Mucosa of rectum (tissue), 2 donors: ENCODE results near the gene FAM222A.
A peak's percentile ranks its signal among the peaks of the same experiment; 100 is the strongest.

Experiments used
- H3K27ac ChIP-seq, 2 donors: one replicate each; pipeline ENCODE4 v1.7.0; 2013; ENCODE audit warnings: inconsistent platforms in 2 of 2, low read depth in 2 of 2, low read length in 2 of 2
- H3K27me3 ChIP-seq, 2 donors: one replicate each; pipeline ENCODE4 v1.7.0; 2013; ENCODE audit warnings: low read length in 2 of 2; ENCODE audit not compliant: control insufficient read depth in 2 of 2, insufficient read depth in 2 of 2
- H3K36me3 ChIP-seq, 2 donors: one replicate each; pipeline ENCODE4 v1.7.0; 2013; ENCODE audit warnings: low read length in 2 of 2; ENCODE audit not compliant: control insufficient read depth in 2 of 2, insufficient read depth in 2 of 2
- H3K4me1 ChIP-seq, 2 donors: one replicate each; pipeline ENCODE4 v1.7.0; 2013; ENCODE audit warnings: low read length in 2 of 2, mild to moderate bottlenecking in 1 of 2; ENCODE audit not compliant: control insufficient read depth in 2 of 2, insufficient read depth in 2 of 2
- H3K4me3 ChIP-seq, 2 donors: one replicate each; pipeline ENCODE4 v1.7.0; 2013; ENCODE audit warnings: low read length in 2 of 2
- H3K9ac ChIP-seq, 2 donors: one replicate each; pipeline ENCODE4 v1.7.0; 2013; ENCODE audit warnings: low read length in 2 of 2, low read depth in 1 of 2, mild to moderate bottlenecking in 1 of 2
- H3K9me3 ChIP-seq, 2 donors: one replicate each; pipeline ENCODE4 v1.7.0; 2013; ENCODE audit warnings: low read length in 2 of 2; ENCODE audit not compliant: control insufficient read depth in 2 of 2
- donor health status: healthy.
- donor health status: Normal muscosa, but diverticular disease.

The FAM222A gene

DNA sequence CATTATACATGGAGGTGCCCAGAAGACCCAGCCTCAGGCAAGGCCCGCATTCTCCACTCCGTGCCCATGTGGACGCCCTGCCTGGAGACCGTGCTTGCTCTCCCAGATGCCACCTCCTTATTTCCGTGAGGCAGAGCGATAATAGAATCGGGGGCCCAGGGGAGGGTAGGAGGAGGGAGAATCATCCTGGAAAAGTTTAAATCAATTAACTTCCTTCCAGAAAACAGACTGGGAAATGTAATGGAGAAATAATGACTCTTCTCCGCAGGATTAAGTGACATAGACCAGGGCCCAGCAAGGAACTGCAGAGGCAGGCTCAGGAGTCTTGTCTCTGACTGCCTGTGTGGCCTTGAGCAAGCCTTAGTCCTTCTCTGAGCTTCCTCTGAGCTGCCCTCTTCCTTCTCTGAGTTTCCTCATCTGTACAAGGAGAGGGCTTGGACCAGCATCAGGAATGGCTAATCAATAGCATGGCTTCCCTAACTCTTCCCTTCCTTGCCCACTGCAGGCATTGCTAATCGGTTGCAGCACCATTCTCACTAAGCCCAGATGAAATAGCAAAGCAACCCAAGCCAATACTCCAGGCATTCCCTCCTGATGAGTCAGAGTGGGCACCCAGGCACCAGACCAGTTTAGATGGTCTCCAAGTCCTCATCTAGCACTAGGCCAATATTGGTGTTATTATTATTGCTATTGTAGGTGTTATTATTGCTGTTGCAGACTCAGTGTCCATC lies 11.3 kb upstream of the FAM222A start:
- Histone ChIP-seq H3K9ac (no peak overlapping the region), H3K27me3 (peaks cover 0 to 3% of the 10 kb centered on the region in 2 donors), H3K9me3 (no peaks in the 10 kb centered on the region), H3K36me3 (no peaks in the 10 kb centered on the region), H3K4me1 (peaks cover 7 to 9% of the 10 kb centered on the region in 2 donors), H3K4me3 (no peak overlapping the region), H3K27ac (no peak overlapping the region)

DNA sequence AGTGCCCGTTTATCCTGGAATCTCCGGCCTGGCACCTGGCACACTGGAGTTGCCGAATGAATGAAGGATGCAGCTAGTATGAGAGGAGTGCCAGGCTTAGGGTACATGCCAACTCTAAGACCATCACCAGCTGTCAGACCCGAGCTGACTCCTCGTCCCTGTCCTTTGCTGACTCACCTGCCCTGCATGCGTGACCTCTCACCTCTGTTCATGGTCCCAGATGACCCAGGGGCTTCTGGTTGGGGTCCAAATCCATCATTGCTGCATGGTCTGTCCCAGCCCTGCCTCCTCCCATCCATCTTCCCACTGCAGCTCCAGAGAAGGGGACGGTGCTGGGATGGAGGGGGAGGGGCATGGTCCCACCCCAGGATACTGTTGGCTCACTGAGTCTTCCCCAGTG lies 9.9 kb upstream of the FAM222A start:
- Histone ChIP-seq H3K4me3 (no peak overlapping the region), H3K9me3 (no peaks in the 10 kb centered on the region), H3K4me1 (peaks cover 10 to 11% of the 10 kb centered on the region in 2 donors), H3K36me3 (no peaks in the 10 kb centered on the region), H3K27ac (no peak overlapping the region), H3K27me3 (peaks cover 0 to 3% of the 10 kb centered on the region in 2 donors), H3K9ac (no peak overlapping the region)

- Histone ChIP-seq H3K27ac (no peak overlapping the region), H3K36me3 (no peaks in the 10 kb centered on the region), H3K9me3 (no peaks in the 10 kb centered on the region), H3K4me3 (no peak overlapping the region), H3K9ac (no peak overlapping the region), H3K27me3 (peaks cover 0 to 3% of the 10 kb centered on the region in 2 donors), H3K4me1 (peaks cover 10 to 11% of the 10 kb centered on the region in 2 donors)
Observed at GRCh38 chr12:109704371-109705098, 9.1 kb upstream of the FAM222A start.

GRCh38 chr12:109705291-109705690 lies 8.3 kb upstream of the FAM222A start:
- Histone ChIP-seq H3K4me1 (peaks cover 10 to 11% of the 10 kb centered on the region in 2 donors), H3K9ac (no peak overlapping the region), H3K27me3 (peaks cover 0 to 3% of the 10 kb centered on the region in 2 donors), H3K36me3 (no peaks in the 10 kb centered on the region), H3K9me3 (no peaks in the 10 kb centered on the region), H3K27ac (no peak overlapping the region), H3K4me3 (no peak overlapping the region)

- no peak overlapping the region for H3K9ac ChIP-seq
- H3K27me3 ChIP-seq: peaks cover 0 to 4% of the 10 kb centered on the region in 2 donors
- H3K4me3 ChIP-seq: no peak overlapping the region
- no peaks in the 10 kb centered on the region for H3K36me3 ChIP-seq
- peaks cover 10 to 11% of the 10 kb centered on the region in 2 donors for H3K4me1 ChIP-seq
- H3K9me3 ChIP-seq: no peaks in the 10 kb centered on the region
- no peak overlapping the region for H3K27ac ChIP-seq
Observed at GRCh38 chr12:109706398-109706746, 7.3 kb upstream of the FAM222A start.

GRCh38 chr12:109706747-109707469 lies 6.7 kb upstream of the FAM222A start:
- H3K27me3 ChIP-seq: peaks cover 0 to 5% of the 10 kb centered on the region in 2 donors
- no peak overlapping the region for H3K9ac ChIP-seq
- peak overlapping the region; percentile 32 to 56 for H3K27ac ChIP-seq
- no peaks in the 10 kb centered on the region for H3K9me3 ChIP-seq
- no peaks in the 10 kb centered on the region for H3K36me3 ChIP-seq
- H3K4me3 ChIP-seq: no peak overlapping the region
- peaks cover 10 to 11% of the 10 kb centered on the region in 2 donors for H3K4me1 ChIP-seq

GRCh38 chr12:109707470-109707821 lies 6.2 kb upstream of the FAM222A start:
- Histone ChIP-seq H3K9me3 (no peaks in the 10 kb centered on the region), H3K36me3 (no peaks in the 10 kb centered on the region), H3K4me3 (no peak overlapping the region), H3K27ac (peak overlapping the region; percentile 19 to 32), H3K4me1 (peaks cover 10 to 11% of the 10 kb centered on the region in 2 donors), H3K9ac (no peak overlapping the region), H3K27me3 (peaks cover 0 to 3% of the 10 kb centered on the region in 2 donors)

DNA sequence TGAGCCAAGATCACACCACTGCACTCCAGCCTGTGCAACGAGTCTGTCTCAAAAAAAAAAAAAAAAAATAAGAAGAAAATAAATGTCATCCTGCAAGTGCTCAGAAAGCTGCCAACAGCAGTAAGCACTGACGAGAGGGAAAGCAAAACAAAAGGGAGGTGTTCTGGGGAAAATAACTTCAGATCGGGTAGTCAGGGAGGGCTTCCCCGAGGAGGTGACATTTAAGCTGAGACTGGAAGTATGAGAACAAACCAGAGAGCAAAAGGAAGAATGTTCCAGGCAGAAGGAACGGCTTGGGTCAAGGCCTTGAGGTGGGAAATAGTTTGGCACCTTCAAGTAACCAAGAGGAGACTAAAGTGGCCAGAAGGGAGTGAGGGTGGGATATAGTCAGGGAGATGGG lies 4.7 kb upstream of the FAM222A start:
- H3K27me3 ChIP-seq: peaks cover 0 to 3% of the 10 kb centered on the region in 2 donors
- peaks cover 11 to 15% of the 10 kb centered on the region in 2 donors for H3K4me1 ChIP-seq
- no peaks in the 10 kb centered on the region for H3K9me3 ChIP-seq
- H3K9ac ChIP-seq: no peak overlapping the region
- no peak overlapping the region for H3K4me3 ChIP-seq
- H3K27ac ChIP-seq: no peak overlapping the region
- H3K36me3 ChIP-seq: no peaks in the 10 kb centered on the region

- Histone ChIP-seq H3K27ac (no peak overlapping the region), H3K4me1 (peaks cover 12 to 15% of the 10 kb centered on the region in 2 donors), H3K9ac (no peak overlapping the region)
Observed at GRCh38 chr12:109709401-109709991, 4.1 kb upstream of the FAM222A start.

More at GRCh38 chr12:109709401-109709991, 4.1 kb upstream of the FAM222A start:
- no peaks in the 10 kb centered on the region for H3K36me3 ChIP-seq
- peaks cover 0 to 3% of the 10 kb centered on the region in 2 donors for H3K27me3 ChIP-seq
- no peaks in the 10 kb centered on the region for H3K9me3 ChIP-seq
- H3K4me3 ChIP-seq: no peak overlapping the region
